GM12873 (cell line): ENCODE measurements around the gene CENATAC.
A peak's percentile ranks its signal among the peaks of the same experiment; 100 is the strongest.

Experiments used
- TF ChIP-seq, protein P1 (sequence below): IDR thresholded peaks from 2 replicates; pipeline ENCODE4 v1.5.1; 2012; ENCODE audit warnings: low read depth, mild to moderate bottlenecking, moderate library complexity, low read length, control low read depth; ENCODE audit not compliant: insufficient read depth; ENCODE audit errors: missing control alignments

CENATAC gene

GRCh38 chr11:119047205-119047604 lies 49.3 kb downstream of the CENATAC start:
- TF ChIP-seq, protein P1, sequence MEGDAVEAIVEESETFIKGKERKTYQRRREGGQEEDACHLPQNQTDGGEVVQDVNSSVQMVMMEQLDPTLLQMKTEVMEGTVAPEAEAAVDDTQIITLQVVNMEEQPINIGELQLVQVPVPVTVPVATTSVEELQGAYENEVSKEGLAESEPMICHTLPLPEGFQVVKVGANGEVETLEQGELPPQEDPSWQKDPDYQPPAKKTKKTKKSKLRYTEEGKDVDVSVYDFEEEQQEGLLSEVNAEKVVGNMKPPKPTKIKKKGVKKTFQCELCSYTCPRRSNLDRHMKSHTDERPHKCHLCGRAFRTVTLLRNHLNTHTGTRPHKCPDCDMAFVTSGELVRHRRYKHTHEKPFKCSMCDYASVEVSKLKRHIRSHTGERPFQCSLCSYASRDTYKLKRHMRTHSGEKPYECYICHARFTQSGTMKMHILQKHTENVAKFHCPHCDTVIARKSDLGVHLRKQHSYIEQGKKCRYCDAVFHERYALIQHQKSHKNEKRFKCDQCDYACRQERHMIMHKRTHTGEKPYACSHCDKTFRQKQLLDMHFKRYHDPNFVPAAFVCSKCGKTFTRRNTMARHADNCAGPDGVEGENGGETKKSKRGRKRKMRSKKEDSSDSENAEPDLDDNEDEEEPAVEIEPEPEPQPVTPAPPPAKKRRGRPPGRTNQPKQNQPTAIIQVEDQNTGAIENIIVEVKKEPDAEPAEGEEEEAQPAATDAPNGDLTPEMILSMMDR = no peak

- TF ChIP-seq, protein P1 = no peak
These were observed 50.7 kb downstream of the CENATAC start for GRCh38 chr11:119048644-119049043.

DNA sequence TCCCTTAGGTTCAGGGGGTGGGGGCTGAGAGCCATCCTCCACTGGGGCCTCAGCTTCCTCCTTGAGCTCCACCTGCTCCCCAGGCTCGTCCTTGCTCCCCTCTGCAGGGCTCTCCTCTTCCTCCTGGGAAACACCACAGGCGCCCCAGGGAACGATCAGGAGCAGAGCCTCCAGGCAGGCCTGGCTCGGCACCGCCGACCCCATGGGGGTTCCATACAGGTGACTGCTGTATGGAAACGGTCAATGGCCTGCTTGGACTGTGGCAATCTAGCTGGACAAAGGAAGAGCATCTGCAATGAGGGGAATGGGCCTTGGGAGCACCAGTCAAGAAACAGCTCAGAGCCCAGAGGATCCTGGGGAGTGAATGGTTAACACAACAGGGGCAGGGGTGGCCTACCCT lies 51.1 kb downstream of the CENATAC start:
- TF ChIP-seq, protein P1 = no peak

DNA sequence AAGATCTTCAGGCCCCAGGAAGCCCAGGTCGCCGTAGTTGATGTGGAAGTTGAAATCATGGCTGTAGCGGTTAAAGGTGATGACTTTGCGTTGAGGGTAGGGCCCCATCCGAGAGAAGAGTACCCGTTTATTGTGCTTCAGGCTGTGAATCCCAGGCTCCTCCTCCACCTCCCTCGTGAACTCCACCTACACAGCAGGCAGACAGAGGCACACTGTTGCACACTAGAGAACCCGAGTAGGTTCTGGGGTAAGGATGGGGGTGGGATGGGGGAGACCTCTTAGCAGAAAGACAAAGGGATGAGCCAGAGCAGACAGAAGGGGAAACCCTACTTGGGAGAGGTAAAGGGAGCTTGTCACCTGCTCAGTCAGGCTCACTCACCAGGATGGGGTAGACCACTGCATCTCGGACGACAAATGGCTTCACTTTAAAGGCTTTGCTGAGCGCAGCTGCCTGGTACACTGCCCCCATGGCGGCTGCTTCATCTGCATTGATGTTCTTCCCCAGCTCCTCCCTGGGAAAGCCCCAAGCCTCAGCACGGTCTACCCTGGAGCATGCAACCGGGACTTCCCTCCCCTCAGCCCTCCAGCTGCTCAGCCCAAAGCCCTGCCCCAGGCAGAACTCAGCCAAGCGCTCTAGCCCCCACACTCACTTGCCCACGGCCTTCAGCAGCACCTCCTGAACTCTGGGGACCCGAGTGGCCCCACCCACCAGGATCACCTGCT lies 53.7 kb downstream of the CENATAC start:
- TF ChIP-seq, protein P1 = no peak

DNA sequence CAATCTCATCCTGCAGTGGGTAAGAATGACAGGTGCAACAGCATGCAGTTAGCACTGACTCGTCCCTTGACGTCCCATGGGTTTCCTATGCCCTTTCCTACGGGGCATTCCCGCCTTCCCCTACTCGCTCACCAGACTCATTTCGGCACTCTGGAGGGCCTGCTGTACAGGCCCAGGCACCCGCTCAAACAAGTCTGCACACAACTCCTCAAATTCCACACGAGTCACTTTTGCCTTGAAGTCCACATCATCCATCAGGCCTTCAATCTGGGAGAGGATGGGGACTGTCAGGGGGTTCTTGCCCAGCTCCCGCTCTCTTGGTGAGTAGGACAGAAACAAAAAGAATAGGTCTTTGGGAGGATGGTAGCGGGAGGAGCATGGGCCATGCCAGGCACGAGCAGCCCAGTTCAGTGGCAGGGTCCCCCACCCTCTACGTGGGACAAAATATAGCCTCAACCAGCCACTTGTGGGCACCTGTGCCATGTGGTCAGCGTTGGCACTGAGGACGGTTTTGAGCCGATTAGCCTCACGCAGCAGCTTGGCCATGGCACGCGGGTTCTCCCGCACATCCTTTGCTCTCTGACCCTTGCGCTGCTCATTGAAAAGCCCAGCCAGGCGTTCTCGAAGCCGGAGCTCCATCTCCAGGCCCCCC lies 54.4 kb downstream of the CENATAC start:
- TF ChIP-seq, protein P1 = no peak

- TF ChIP-seq, protein P1 = no peak
These were observed 56.5 kb downstream of the CENATAC start for GRCh38 chr11:119054418-119054817.

DNA sequence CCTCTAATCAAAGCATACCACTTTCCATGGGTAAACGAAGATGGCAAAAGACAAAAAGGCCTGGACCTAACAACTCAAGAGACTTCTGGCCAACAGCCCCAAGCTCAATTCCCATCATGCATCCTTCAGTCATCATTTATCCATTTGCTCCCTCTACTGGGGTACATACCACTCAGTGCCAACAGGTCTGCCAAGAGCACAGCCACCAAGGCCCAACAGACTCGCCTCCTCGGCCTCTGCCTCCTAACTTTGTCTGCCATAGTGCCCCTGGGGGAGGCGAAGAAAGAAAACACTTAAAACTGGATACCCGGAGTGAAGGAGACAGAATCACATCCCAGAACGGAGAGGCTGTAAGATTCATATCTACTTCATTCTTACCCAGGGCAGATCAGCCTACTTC lies 58.0 kb downstream of the CENATAC start:
- TF ChIP-seq, protein P1 = peak; percentile 38
